WI38 (cell line): ENCODE data around the gene SLAMF7.
A peak's percentile ranks its signal among the peaks of the same experiment; 100 is the strongest.

Source experiments
- H3K4me3 ChIP-seq: 2 replicates; pipeline ENCODE4 v1.5.1; 2011; ENCODE audit warnings: low read depth, mild to moderate bottlenecking, control low read depth, low read length
- TF ChIP-seq, protein P1 (sequence below): IDR thresholded peaks from 2 replicates; pipeline ENCODE4 v1.5.1; 2012; ENCODE audit warnings: low read depth, mild to moderate bottlenecking, control low read depth, low read length

SLAMF7 gene

DNA sequence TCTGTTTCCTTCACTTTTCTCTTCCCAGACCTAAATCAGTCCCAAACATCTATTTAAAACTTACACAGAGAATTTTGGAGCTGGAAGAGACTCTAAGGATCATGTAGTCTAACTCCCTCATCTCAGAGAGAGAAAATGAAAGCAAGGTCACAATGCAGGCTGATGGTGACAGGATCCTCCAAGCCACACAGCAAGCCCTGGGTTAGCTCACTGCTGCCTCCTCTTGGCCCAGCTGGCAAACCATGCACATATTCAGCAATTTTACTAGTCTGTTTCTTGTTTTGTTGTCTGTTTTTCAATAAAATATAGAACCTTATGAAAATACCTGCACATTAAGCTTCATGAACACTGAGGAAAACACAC, 29.2 kb downstream of the SLAMF7 start:
- TF ChIP-seq, protein P1, sequence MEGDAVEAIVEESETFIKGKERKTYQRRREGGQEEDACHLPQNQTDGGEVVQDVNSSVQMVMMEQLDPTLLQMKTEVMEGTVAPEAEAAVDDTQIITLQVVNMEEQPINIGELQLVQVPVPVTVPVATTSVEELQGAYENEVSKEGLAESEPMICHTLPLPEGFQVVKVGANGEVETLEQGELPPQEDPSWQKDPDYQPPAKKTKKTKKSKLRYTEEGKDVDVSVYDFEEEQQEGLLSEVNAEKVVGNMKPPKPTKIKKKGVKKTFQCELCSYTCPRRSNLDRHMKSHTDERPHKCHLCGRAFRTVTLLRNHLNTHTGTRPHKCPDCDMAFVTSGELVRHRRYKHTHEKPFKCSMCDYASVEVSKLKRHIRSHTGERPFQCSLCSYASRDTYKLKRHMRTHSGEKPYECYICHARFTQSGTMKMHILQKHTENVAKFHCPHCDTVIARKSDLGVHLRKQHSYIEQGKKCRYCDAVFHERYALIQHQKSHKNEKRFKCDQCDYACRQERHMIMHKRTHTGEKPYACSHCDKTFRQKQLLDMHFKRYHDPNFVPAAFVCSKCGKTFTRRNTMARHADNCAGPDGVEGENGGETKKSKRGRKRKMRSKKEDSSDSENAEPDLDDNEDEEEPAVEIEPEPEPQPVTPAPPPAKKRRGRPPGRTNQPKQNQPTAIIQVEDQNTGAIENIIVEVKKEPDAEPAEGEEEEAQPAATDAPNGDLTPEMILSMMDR: 0 out of 2 replicates have a peak, but pooled peaks have one; percentile 16
- 0 out of 2 replicates have a peak overlapping the region, but pooled peaks have one; percentile 2 for H3K4me3 ChIP-seq

DNA sequence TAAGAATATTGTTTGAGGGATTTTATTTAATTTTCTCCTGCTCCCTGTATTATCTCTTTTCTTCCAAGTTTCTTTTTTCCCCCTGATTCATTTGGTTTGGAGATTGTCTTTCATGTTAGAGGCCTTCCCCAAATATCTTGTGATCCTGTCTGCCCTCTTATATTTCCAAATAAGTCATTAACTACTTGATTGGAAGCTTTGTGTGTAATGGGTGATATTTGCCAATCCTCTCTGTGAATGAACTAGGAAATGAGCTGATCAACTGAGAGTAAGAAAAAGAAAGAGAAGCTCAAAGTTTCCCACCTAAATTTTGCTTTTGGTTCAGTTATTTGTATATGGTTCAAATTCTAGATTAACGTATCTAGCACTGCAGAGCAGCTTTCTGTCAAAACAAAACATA, 33.3 kb downstream of the SLAMF7 start:
- no peak overlapping the region for H3K4me3 ChIP-seq
- TF ChIP-seq, protein P1: no peak

DNA sequence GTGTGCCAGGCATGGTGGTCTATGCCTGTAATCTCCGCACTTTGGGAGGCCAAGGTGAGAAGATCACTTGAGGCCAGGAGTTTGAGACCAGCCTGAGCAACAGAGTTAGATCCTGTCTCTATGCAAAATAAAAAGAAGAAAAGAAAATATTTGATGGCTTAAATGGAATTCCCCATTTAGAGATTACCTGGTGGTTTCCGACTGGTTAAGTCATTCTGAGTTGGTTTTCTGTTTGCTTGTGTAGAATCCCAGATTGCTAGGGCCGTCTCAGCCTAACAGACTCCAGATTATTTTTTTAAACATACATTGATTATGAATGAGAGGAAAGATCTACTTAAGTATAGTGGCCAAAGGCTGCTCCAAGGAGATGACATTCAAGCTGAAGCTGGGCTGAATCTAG, 34.0 kb downstream of the SLAMF7 start:
- TF ChIP-seq, protein P1: no peak
- no peak overlapping the region for H3K4me3 ChIP-seq

DNA sequence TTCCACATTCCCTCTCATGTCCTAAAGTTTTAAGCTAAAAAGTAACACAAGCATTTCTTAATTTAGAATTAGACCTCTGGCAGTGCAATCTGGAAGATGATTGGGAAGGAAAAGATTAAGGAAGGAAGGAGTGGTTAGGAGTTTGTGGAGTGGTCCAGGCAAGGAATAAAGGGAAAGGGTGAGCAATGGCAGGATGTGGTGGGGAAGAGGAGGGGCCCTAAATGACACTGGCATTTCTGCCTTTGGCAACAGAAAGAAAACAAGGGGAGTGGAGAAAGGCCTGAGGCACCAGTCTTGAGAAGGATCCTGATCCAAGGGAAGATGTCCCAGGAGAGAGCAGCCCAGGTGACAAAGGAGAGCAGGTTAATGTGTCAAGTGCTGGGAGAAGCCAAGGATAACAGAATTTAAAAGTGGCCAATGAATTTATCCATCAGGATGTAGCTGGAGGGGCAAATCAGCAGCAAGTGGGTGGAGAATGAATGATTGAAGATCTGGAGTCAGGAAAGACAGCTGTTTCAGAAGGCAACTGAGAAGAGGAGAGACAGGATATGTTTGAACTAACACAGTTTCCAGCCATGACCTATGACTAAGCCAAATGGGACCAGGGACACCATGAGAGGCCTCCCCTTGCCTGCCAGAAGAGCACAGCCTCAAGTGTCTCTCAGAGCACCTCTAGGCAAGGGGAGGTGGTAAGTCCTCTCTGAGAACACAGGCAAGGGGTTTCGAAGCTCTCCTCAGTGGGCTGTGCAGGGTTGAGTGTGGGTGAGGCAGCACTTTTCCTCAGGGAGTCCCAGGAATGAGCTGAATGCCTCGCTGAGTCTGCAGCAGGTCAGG, 36.1 kb downstream of the SLAMF7 start:
- no peak overlapping the region for H3K4me3 ChIP-seq
- TF ChIP-seq, protein P1: no peak

DNA sequence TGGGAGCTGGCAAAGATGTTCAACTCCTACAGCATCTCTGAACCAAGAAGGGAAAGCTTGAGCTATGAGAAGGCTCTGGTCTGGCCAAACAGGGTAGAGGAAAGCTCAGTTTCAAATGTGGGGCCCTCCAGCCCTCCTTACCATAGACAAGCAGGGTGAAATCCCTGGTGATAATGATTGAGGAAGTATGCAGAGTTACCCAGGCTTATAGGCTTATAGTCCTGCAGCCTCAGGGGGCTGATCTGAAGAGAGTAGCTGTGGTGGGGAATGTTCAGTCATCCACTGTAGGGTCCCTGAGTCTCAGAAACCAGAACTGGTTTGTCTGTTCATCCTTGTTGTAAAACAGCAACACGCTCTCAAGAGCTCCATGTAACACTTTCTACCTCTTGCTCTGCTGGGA, 37.1 kb downstream of the SLAMF7 start:
- H3K4me3 ChIP-seq: no peak overlapping the region
- TF ChIP-seq, protein P1: no peak

DNA sequence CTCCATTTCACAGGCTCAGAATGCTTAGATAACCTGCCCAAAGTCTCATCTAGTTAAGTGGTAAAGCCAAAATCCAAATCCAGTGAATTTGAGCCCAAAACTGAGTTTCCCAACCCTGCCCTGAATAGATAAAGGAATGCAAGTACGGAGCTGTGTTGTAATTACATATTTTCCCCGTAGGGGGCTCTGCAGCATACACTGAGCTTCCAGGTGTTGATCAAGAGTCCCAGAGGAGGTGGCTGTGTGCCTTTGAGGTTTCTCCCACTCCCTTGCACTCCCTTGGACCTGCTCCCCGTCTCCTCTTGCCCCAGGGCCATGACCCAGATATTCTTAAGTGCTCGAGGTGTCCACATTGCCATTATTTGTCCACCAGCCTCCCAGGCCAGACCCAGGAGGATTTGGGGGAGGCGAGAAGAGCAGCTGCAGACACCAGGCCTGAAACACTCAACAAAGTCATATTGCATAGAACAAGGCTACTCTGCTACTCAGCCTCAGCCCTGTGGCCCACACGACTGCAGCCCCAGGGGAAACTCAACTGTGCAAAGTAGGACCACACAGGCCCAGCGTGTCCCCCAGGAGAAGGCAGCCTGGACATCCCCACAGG, 38.5 kb downstream of the SLAMF7 start:
- no peak overlapping the region for H3K4me3 ChIP-seq
- TF ChIP-seq, protein P1: peak; percentile 29; the same call in 1 of the 2 replicates

DNA sequence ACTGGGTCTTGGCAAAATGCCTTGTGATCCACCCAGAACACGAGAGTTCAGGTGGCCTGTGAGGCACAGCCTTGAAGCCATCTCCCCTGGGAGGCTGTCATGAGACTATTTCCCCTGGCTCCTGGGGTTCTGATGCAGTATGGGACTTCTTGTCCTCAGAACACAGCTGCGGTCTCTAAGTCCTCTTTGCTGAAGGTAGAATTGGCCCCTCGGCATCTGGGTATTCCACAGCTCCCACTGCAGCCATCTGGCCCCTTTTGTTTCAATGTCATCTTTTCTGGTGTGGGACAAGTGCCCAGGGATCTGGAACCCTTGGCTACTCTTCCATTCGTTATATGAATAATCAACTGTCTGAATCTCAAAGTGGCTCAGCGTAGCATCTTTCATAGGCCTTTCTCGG, 39.9 kb downstream of the SLAMF7 start:
- H3K4me3 ChIP-seq: no peak overlapping the region
- TF ChIP-seq, protein P1: no peak
